ENCODE data around the gene SCUBE1. TPM values are rescaled to one million over a fixed set of nuclear protein-coding genes. Genes with fewer than 3 reads are reported as not detected.

SCUBE1 gene
- total and polyA plus RNA-seq, 2 experiments from 2014 or later: 2.1 to 2.2 TPM

DNA sequence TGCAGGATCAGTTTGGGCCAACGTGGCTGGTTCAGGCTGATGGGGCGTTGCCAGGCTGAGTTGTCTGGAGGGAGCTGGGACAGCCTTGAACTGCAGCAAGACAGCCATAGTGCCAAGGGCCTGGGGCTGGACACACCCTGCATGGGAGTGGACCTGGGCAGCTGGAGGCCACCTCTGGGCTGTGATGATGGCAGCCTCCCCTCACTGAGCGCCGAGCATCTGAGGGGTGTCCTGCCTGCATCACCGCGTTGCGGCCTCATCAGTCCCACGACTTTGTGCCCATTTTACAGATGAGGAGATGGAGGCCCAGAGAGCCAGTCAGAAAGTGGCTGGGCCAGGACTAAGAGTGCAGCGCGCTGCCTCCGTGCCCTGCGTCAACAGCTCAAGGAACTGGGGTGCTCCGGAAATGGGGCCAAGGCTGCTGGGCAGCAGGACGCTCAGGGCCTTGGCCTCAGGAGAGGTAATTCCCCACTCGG, 192.4 kb downstream of the SCUBE1 start:
- H3K79me2 ChIP-seq: no peaks in the 10 kb centered on the region
- no peak for DNase-seq (ENCODE audit: low spot score)
- H3K36me3 ChIP-seq (replicated peaks; ENCODE audit: insufficient read depth, low read depth): no peaks in the 10 kb centered on the region
- no peak for TF ChIP-seq EZH2phosphoT487 (IDR thresholded peaks at IDR 0.05; ENCODE audit: low read depth, severe bottlenecking, unreplicated experiment)
- TF ChIP-seq, protein P1, sequence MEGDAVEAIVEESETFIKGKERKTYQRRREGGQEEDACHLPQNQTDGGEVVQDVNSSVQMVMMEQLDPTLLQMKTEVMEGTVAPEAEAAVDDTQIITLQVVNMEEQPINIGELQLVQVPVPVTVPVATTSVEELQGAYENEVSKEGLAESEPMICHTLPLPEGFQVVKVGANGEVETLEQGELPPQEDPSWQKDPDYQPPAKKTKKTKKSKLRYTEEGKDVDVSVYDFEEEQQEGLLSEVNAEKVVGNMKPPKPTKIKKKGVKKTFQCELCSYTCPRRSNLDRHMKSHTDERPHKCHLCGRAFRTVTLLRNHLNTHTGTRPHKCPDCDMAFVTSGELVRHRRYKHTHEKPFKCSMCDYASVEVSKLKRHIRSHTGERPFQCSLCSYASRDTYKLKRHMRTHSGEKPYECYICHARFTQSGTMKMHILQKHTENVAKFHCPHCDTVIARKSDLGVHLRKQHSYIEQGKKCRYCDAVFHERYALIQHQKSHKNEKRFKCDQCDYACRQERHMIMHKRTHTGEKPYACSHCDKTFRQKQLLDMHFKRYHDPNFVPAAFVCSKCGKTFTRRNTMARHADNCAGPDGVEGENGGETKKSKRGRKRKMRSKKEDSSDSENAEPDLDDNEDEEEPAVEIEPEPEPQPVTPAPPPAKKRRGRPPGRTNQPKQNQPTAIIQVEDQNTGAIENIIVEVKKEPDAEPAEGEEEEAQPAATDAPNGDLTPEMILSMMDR (IDR thresholded peaks at IDR 0.05; ENCODE audit: poor library complexity): no peak
- no peak for TF ChIP-seq EZH2 (IDR thresholded peaks at IDR 0.05; ENCODE audit: borderline replicate concordance)
- H4K20me1 ChIP-seq (ENCODE audit: insufficient read depth, poor library complexity, severe bottlenecking): no peaks in the 10 kb centered on the region
- no peaks in the 10 kb centered on the region for H3K27me3 ChIP-seq
- peak overlapping the region; percentile 24 for H3K27ac ChIP-seq
- H3K4me3 ChIP-seq: peak overlapping the region; percentile 73
- H3K4me2 ChIP-seq: peak overlapping the region; percentile 99
- H3K9me2 ChIP-seq (replicated peaks; ENCODE audit: insufficient read depth): no peaks in the 10 kb centered on the region
- whole genome bisulfite sequencing (ENCODE audit: low lambda C conversion rate, missing lambda C conversion rate): 92% methylated on average over 15 of the region's 15 CpGs
- H3K4me1 ChIP-seq (ENCODE audit: insufficient read depth): peaks cover 11% of the 10 kb centered on the region
- peak overlapping the region; percentile 97 for H2AFZ ChIP-seq
- H3K9me3 ChIP-seq (ENCODE audit: low read depth): no peaks in the 10 kb centered on the region

DNA sequence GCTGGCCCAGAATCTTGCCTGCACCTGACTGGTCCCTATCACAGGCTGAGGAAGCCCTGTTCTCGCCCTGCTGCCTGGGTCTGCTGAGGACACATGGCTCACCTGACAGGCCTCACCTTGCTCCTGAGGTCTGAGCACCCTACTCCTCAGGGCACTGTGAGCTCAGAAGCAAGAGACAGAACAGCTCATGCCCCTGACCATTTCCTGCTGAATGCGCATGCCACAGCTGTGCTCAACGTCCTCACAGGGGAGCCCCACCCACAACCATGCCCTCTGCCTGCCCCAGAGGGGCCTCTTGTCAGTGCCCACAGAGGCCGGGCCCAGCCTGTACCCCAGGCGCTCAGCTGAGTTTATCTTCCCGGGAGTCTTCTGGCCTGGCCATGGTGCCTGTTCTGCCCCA, 194.6 kb downstream of the SCUBE1 start:
- WGBS (ENCODE audit: low lambda C conversion rate, missing lambda C conversion rate): 71% methylated on average over 6 of the region's 6 CpGs
- Histone ChIP-seq H3K9me2 (replicated peaks; ENCODE audit: insufficient read depth) (no peaks in the 10 kb centered on the region), H3K79me2 (no peaks in the 10 kb centered on the region), H3K4me3 (no peak overlapping the region), H4K20me1 (ENCODE audit: insufficient read depth, poor library complexity, severe bottlenecking) (no peaks in the 10 kb centered on the region), H3K36me3 (replicated peaks; ENCODE audit: insufficient read depth, low read depth) (no peaks in the 10 kb centered on the region), H3K27me3 (no peaks in the 10 kb centered on the region), H3K9me3 (ENCODE audit: low read depth) (no peaks in the 10 kb centered on the region), H2AFZ (no peak overlapping the region), H3K27ac (no peak overlapping the region), H3K4me1 (ENCODE audit: insufficient read depth) (peaks cover 12% of the 10 kb centered on the region), H3K4me2 (no peak overlapping the region)
- TF ChIP-seq EZH2 (IDR thresholded peaks at IDR 0.05; ENCODE audit: borderline replicate concordance): no peak
- TF ChIP-seq EZH2phosphoT487 (IDR thresholded peaks at IDR 0.05; ENCODE audit: low read depth, severe bottlenecking, unreplicated experiment): no peak
- TF ChIP-seq, protein P1 (IDR thresholded peaks at IDR 0.05; ENCODE audit: poor library complexity): no peak
- DNase-seq (ENCODE audit: low spot score): no peak

DNA sequence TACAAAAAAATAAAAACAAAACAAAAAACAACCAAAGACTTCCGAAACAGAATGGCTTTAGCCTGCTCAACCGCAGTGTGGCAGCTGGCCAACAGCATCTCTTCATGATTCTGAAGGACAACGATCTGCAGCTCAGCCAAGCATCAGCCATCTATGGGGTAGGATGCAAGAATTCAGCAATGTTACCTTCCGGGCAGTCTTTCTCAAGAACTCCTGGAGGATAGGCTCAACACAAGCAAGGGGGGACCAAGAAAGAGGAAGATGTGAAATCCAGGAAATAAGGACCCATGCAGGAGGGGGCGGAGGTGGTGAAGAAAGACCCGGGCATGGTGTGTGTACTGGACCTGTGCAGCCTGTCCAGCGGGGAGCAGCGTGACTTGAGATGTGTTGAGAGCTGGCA, 195.4 kb downstream of the SCUBE1 start:
- no peak overlapping the region for H3K27ac ChIP-seq
- no peaks in the 10 kb centered on the region for H3K36me3 ChIP-seq (replicated peaks; ENCODE audit: insufficient read depth, low read depth)
- H3K79me2 ChIP-seq: peaks cover 2% of the 10 kb centered on the region
- no peak for TF ChIP-seq EZH2phosphoT487 (IDR thresholded peaks at IDR 0.05; ENCODE audit: low read depth, severe bottlenecking, unreplicated experiment)
- TF ChIP-seq EZH2 (IDR thresholded peaks at IDR 0.05; ENCODE audit: borderline replicate concordance): no peak
- TF ChIP-seq, protein P1 (IDR thresholded peaks at IDR 0.05; ENCODE audit: poor library complexity): no peak
- H3K9me2 ChIP-seq (replicated peaks; ENCODE audit: insufficient read depth): no peaks in the 10 kb centered on the region
- no peak overlapping the region for H2AFZ ChIP-seq
- H3K27me3 ChIP-seq: no peaks in the 10 kb centered on the region
- H3K4me3 ChIP-seq: no peak overlapping the region
- H3K4me1 ChIP-seq (ENCODE audit: insufficient read depth): peaks cover 15% of the 10 kb centered on the region
- no peaks in the 10 kb centered on the region for H4K20me1 ChIP-seq (ENCODE audit: insufficient read depth, poor library complexity, severe bottlenecking)
- H3K9me3 ChIP-seq (ENCODE audit: low read depth): no peaks in the 10 kb centered on the region
- H3K4me2 ChIP-seq: no peak overlapping the region
- WGBS (ENCODE audit: low lambda C conversion rate, missing lambda C conversion rate): 89% methylated on average over 8 of the region's 8 CpGs
- DNase-seq (ENCODE audit: low spot score): no peak

Other genes starting within 250 kb of the SCUBE1 start
- gene BIK, start 232.6 kb downstream of the SCUBE1 start, total RNA-seq: 2.0 and 10.6 TPM in 2 replicates
- 15.5 and 17.7 TPM in 2 replicates for gene BIK, start 232.6 kb downstream of the SCUBE1 start, polyA plus RNA-seq
- gene MCAT, start 200.0 kb downstream of the SCUBE1 start, total RNA-seq: 14.6 and 16.9 TPM in 2 replicates
- gene MCAT, start 200.0 kb downstream of the SCUBE1 start, polyA plus RNA-seq: 18.3 and 24.9 TPM in 2 replicates
- 61.8 and 65.3 TPM in 2 replicates for gene TSPO, start 191.8 kb downstream of the SCUBE1 start, total RNA-seq
- 131 and 138 TPM in 2 replicates for gene TSPO, start 191.8 kb downstream of the SCUBE1 start, polyA plus RNA-seq
- gene TTLL12, start 156.2 kb downstream of the SCUBE1 start, total RNA-seq: 39.6 and 40.9 TPM in 2 replicates
- gene TTLL12, start 156.2 kb downstream of the SCUBE1 start, polyA plus RNA-seq: 41.9 and 50.3 TPM in 2 replicates
- 0.97 and 5.3 TPM in 2 replicates for gene MPPED1, start 68.6 kb upstream of the SCUBE1 start, total RNA-seq
- 0.19 and 0.30 TPM in 2 replicates for gene MPPED1, start 68.6 kb upstream of the SCUBE1 start, polyA plus RNA-seq